Fibroblast of lung (primary cell): ENCODE results near the gene ZNF813.

Experiments
- EZH2 ChIP-seq: IDR thresholded peaks from 2 replicates; pipeline ENCODE4 v1.5.1; 2012; ENCODE audit warnings: low read length, control low read depth, mild to moderate bottlenecking; ENCODE audit errors: missing control alignments
- TF ChIP-seq, protein P1 (sequence below), 2 donors: IDR thresholded peaks in 1 of 2; conservative IDR thresholded peaks in 1 of 2; 1 replicate in 1 of 2; 2 replicates in 1 of 2; pipeline ENCODE4 v1.5.1; 2011 to 2012; ENCODE audit warnings: low read length in 2 of 2, control low read depth in 1 of 2, inconsistent platforms in 1 of 2, low read depth in 1 of 2, mild to moderate bottlenecking in 1 of 2

DNA sequence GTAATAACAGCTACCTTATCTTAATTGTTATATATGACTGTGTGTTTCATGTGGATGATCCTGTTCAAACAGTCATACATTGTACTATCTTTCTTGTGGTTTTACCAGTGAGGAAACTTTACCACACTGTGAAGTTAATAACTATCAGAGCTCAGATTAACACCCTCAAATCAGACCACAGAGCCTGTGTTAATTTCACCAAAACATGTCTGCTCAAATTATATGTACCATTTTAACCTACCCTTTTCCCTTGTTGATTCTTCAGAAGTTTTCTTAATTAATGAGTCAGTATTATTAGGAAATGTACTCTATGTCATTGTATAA, 68.7 kb downstream of the ZNF813 start:
- TF ChIP-seq, protein P1, sequence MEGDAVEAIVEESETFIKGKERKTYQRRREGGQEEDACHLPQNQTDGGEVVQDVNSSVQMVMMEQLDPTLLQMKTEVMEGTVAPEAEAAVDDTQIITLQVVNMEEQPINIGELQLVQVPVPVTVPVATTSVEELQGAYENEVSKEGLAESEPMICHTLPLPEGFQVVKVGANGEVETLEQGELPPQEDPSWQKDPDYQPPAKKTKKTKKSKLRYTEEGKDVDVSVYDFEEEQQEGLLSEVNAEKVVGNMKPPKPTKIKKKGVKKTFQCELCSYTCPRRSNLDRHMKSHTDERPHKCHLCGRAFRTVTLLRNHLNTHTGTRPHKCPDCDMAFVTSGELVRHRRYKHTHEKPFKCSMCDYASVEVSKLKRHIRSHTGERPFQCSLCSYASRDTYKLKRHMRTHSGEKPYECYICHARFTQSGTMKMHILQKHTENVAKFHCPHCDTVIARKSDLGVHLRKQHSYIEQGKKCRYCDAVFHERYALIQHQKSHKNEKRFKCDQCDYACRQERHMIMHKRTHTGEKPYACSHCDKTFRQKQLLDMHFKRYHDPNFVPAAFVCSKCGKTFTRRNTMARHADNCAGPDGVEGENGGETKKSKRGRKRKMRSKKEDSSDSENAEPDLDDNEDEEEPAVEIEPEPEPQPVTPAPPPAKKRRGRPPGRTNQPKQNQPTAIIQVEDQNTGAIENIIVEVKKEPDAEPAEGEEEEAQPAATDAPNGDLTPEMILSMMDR (conservative IDR thresholded peaks at IDR 0.05 in 1 of 2, IDR thresholded peaks at IDR 0.05 in 1 of 2; ENCODE audit: low read depth in 1 of 2, low read length in 2 of 2), result no peak
- TF ChIP-seq EZH2, result no peak
